EL (cell line): Measurements from ENCODE around the gene FAM217A.
A peak's percentile ranks its signal among the peaks of the same experiment; 100 is the strongest.

Experiments used
- DNase-seq: peaks from one replicate; pipeline ENCODE4 v3.0.0-alpha.2; 2016

FAM217A gene

DNA sequence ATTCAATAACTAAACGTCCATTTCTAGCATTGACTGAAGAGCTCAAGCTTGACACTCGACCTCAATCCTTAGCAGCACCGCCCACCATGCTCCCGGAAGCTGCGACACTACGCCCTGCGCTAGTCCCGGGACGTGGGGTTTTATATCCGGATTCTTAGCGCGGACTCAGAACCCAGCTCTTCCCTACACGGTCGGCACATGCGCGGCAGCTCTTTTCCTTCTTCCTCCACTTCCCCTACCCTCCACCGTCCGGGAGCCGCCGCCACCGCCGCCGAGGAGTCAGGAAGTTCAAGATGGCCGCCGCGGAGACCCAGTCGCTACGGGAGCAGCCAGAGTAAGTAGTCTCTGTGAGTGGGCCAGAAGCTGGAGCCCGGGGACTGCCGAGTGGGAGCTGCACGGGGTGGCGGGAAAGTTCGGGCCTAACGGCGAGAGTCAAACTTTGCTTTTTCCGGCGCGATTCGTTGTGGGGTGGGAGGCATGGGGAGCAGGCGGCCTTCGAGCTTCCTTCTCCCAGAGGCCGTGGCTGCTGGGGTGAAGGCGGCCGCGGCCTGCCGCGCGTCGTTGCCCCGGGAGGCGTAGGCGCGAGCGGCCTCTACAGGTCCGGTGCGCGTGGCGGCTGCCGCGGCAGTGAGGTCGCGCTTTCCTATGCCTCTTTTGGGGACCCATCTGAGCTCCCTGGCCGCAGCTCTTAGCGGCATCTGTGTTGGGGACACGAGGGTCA lies 57.6 kb downstream of the FAM217A start:
- DNase-seq = peak; percentile 99

DNA sequence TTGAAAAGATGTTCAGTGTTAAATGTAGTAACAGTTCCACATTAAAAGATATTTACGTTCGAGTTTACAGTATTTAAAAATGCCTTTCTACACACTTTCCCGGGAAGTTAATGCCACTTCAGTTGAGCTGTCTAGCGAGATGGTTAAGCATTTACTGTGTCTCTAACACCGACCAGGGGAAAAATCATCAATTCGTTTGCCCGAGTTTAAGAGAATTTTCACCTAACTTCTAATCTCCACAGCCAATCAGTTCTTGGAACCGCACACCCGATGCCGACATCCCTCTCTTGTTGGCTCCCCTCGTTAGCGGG lies 58.2 kb downstream of the FAM217A start:
- no peak for DNase-seq

DNA sequence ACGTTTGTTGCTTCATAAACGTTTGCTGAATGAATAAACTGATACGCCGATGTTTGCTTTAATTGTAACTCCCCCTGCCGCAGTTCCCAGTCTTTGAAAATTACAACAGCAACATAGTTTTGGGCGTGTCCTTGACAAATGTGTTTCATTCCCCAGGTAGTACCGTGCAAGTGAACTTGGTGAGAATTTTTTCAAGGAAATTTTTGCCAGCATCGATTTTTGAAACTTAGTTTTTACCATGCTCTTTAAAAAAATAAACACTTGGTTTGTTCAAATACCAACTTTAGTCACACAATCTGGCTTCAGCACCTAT lies 60.1 kb downstream of the FAM217A start:
- no peak for DNase-seq
